SKM-1 (cell line): ENCODE results near the gene SALL2.
"Not testable (repeated sequence)": the region's sequence is repeated elsewhere in the genome, so short reads cannot be mapped to it uniquely, and the experiment has no call there.

Experiments used
- DNase-seq: peaks from one replicate; lab custom pipeline; 2025; ENCODE audit not compliant: unreplicated experiment; lab: John Stamatoyannopoulos, UW

The SALL2 gene

DNA sequence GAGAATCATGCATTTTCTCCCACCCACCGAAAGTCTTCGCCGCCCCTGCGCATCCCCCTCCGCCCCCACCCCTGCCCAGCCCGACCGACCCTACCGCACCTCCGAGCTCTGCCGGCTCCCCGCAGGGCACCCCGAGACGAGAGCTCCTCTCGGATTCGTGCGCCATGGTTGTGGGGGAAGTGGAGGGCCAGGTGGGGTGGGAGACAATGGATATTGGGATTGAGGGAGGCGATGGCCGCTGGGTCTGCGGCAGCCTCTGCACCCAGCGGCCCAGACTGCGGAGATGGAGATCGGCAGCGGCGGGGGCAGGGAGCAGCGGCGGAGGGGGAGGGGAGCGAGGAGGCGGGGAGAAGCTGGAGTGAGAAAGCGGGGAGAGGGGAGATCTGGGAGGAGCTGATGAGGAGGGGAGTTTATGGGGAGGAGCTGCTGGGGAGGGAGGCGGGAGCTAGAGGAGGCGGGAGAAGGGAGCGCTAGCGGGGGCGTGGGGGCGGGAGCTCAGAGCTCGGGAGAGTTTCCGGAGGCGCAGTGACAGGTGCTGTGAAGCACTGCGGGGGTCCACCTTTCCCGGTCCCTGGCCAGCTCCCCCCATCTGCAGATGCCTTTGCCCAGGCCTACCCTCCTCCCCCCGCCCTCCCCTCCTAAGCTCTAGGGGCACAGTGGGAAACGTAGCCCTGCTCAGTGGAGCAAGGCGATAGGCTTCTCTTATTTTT, at the start of gene SALL2:
Gene SALL2, minus strand, starts transcription at position 385 of the 710 bp plus-strand sequence. Its CDS starts 219 bp downstream, at position 166.
- no peak for DNase-seq

DNA sequence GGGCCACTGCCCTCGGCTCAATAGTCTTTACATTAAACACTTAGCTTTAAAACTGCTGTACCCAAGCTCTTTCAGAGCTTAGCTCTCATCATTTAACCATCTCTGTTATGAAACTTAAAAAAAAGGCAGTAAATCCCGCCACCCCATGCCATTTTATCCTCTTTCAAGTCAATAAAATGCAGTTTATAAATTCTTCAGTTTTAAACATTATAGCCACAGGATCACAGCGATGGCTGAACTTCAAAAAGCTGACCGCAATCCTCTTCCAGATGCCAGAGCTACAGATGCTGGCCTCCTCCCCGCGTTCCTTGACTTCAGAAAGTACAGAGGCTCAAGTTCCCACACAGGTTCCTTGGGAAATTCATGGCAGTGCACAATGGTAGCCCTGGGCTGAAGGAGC, 49.5 kb upstream of the SALL2 start:
- DNase-seq, result no peak

DNA sequence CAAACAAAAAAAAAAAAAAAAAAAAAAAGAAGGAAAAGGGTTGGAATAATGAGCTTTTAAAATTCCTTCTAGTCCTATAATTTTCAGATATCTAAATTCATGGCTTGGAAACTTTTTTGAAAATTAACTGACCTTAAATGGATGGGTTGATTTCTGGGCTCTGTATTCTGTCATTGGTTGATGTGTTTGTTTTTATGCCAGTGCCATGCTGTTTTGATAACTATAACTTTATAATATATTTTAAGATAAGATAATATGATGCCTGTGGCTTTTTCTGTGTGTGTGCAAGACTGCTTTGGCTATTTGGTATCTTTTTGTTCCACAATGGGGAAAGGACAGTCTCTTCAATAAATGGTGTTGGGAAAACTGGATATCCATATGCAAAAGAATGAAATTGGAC, 46.5 kb upstream of the SALL2 start:
- no peak for DNase-seq

DNA sequence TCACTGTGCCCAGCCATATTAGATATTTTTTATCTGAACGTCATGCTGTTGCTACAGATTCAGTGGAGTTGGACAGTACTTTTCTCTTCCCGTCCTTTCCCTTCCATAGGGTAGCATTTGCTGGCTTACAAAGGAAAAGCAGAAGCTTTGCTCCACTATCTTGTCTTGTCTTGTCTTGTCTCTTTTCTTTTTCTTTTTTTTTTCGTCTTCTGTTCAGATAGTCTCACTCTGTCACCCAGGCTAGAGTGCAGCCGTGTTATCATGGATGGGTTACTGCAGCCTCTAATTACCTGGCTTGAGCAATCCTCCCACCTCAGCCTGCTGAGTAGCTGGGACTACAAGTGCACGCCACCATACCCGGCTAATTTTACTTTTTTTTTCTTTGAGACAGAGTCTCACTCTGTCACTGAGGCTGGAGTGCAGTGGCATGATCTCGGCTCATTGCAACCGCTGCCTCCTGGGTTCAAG, 32.6 kb upstream of the SALL2 start:
- DNase-seq, result no peak

DNA sequence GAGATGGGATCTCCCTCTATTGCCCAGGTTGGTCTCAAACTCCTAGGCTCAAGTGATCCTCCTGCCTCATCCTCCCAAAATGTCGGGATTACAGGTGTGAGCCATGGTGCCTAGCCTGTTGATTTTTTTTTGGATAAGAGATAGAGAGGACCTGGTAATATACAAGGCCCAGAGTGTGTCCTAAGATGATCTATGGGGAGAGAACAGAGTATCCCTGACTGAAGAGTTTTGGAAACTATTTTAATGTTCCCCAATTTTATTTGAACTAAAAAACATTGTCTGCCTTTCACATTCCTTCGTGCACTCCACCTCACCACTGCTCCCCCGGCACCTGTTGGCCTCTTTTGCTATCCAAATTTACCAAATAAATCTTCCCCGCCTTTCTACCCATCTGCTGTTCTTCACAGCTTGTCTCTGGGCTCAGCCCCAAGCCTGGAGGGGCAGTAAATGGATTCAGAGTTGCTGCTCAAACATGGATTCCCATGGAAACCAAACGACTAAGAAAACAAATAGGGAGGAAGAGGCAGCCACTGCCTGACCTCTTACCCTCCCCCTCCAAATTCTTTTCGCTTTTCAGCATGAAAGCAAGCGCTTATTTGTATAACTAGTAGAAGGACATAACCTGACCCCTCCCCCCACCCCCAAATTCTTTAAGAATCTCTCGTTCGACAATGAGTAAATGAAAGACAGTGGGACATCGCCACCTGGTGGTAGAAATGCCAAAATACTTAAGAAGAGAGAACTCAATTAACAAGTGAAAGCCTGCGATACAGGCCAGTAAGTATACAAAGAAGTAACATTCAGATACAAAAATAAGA, 31.1 kb upstream of the SALL2 start:
- no peak for DNase-seq

DNA sequence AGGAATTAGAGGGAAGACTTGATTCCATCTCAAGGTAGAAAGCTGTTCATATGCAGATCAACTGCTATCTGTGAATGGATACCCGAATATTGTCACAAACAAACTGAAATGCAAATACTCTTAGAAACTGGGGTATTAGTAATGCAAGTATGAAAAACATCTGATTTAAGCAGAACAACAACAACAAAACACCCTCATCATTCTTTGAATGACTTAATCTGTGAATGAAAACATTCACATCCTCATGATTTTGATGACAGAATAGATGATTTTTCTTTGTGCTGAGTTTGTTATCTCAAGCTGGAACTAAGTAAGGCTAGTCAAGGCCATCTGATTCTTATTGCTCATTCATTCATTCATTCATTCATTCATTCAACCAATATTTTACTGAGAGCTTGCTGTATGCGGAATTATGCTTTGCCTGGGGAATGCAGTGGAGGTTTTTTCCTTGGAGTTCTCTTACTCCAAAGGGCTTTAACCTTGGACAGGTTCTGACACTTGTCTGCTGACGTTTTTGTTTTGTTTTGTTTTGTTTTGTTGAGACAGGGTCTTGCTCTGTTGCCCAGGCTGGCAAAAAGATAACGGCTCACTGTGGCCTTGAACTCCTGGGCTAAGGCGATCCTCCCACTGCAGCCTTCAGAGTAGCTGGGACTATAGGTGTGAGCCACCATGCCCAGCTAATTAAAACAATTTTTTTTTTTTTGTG, 30.4 kb upstream of the SALL2 start:
- no peak for DNase-seq

DNA sequence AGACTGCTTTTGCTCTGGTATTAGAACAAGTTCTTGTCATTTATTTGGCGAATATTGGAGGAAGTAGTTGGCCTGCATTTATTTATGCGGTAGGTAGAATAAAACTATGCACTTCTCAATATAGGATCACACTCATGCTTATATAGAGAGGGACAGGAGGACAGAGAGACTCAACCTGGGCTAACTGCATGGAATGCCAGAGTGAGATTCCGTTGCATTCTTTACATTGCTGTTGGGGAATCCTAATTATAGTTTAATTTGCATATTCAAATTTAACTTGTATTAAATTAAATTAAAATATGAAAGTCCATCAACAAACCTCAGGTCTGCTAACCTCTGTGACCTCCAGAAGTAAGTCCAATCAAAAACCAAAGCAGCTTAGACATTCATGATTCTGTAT, 27.1 kb upstream of the SALL2 start:
- no peak for DNase-seq

DNA sequence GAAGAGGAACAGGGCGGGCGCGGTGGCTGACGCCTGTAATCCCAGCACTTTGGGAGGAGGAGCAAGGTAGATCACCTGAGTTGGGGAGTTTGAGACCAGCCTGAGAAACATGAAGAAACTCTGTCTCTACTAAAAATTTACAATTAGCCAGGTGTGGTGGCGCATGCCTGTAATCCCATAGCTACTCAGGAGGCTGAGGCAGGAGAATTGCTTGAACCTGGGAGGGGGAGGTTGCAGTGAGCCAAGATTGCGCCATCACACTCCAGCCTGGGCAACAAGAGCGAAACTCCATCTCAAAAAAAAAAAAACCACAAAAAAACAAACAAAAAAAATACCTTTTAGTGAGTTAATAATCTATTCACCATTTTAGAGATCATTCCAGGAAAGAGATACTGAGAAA, 18.4 kb upstream of the SALL2 start:
- DNase-seq, result not testable (repeated sequence)

DNA sequence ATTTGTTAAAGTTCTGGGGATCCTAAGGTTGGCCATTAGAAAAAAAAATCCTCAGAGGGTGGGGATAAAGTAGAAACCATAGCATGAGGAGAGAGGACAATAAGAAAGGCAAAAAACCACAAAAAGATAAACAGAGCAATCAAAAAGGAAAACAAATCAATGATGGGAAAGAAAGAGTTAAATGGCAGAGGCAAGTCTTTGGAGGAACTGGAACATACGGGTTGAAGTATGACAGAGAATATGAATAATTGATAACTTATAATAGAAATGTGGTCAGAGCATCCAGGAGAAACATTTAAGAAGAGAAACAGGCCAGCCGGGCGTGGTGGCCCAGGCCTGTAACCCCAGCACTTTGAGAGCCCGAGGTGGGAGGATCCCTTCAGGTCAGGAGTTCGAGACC, 17.8 kb upstream of the SALL2 start:
- DNase-seq, result no peak

DNA sequence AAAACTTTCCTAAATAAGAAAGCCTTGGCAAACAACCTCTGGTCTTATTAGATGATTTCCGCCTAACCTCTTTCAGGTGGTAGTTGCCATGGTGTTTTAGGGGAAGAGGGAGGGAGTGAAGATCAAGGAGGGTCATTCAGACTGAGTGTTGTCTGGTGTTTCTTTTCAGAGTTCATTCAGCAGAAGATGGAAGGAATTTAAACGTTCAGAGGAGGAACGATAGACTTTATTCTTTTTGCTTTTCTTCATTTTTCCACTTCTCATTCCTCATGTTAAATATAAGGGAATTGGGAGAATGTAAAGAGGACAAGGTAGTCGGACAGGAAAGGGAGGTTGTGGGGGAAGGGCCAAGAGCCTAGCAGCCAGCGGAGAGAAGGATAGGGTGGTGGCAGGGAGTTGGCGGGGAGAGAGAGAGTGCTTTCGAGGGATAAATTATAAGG, 17.4 kb upstream of the SALL2 start:
- no peak for DNase-seq

GRCh38 chr14:21541413-21542074, 15.4 kb upstream of the SALL2 start:
- DNase-seq, result no peak

DNA sequence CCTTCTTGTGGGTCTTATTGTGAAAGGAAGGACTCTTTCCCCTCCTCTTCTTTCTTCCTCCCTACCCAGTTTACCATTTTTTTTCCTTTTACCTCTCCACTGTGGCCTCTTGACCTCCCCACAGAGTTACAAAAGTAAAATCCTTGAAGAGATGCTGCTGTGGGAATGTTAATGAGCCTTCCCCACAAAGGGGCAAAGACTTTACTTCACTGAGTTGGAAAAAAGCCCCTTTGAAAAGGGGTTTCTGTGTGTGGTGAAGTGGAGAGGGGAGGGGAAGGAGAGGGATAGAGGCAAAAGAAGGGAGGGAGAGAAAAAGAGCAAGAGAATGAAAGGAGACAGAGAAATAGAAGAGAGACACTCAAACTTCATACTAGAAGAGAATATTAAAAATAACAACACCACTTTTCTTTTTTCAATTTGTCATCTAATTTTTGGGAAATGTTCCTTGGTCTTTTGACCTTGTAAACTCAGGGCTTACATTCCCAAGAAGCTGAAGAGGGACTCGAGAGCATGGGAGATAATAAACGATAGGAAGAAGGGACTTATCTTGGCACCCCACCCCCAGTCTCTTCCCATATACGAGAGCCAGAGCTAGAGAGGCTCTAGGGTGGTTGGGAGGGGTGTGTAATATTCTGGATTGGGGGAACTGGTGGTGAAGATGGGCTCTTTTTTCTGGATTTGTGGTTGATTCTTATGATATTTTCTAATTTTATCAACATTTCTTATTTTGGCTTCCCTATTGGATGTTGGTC, 13.2 kb upstream of the SALL2 start:
- no peak for DNase-seq

- no peak for DNase-seq
These were observed 10.9 kb upstream of the SALL2 start for GRCh38 chr14:21537090-21537424.

DNA sequence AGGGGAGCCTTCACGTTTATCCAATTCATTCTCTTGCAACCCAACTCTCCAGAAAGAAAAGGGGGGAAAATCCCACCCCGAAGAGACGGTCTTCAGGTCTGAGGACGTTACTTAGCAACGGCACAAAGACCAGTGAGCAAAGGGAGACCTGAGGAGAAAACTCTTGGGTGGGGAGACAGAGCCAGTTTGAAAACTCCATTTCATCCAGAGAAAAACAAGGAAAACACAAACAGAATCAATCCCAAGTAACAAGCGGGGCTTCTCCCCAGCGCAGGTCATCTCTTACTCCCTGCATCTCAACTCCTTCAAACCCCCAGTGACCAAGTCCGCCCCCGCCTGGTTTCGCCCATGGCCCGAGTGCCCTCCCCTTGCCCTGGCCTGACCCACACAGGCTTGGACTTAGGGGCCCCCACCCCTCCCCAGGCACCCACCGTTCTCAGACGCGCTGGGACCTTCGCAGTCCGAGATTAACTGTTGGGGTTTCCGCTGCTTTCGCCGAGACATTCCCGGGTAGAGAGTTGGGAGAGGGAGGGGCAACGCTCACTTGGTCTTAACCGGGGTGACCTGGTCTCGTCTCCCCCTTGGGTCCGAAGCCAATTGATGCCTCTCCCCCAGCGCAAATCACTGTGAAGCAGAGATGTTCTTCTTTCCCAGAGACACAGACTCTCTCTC, 10.4 kb upstream of the SALL2 start:
- no peak for DNase-seq

- no peak for DNase-seq
These were observed 9.6 kb upstream of the SALL2 start for GRCh38 chr14:21535545-21536417.

GRCh38 chr14:21534576-21534975, 8.4 kb upstream of the SALL2 start:
- DNase-seq, result no peak

- DNase-seq, result no peak
These were observed 7.1 kb upstream of the SALL2 start for GRCh38 chr14:21533294-21533693.

DNA sequence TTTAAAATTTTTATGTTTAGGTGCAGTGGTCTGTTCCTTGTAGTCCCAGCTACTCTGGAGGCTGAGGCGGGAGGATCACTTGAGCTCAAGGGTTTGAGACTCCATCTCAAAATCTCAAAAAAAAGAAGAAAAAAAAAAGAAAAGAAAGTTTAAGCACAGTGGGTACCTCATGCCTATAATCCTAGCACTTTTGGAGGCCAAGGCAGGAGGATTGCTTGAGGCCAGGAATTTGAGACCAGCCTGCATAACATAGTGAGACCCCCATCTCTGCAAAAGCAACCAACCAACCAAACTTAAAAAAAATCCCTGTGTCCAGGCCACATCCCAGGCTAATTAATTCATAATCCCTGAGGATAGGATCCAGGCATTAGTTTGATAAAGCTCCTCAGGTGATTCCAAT, 3.4 kb upstream of the SALL2 start:
- no peak for DNase-seq
